ENCODE results near the gene ARHGEF9.

- TF ChIP-seq CTCF (conservative IDR thresholded peaks at IDR 0.05 in 1 of 2, IDR thresholded peaks at IDR 0.05 in 1 of 2; ENCODE audit: low read depth in 1 of 2, low read length in 2 of 2) (no peak), EZH2 (IDR thresholded peaks at IDR 0.05; ENCODE audit: low read length, missing control alignments) (no peak)
These were observed 24.2 kb upstream of the ARHGEF9 start for GRCh38 chrX:63809173-63809572.

Data from fibroblast of lung (primary cell).